GM10248 (cell line): ENCODE data around the gene PEX16.

Source experiments
- CTCF ChIA-PET: fragments of 300-600 bp; sonication (Branson Sonifier 250); formaldehyde crosslinking; extraction: SDS; loops from one replicate; lab custom pipeline; 2021; ENCODE audit warnings: antibody characterized with exemption; lab: Yijun Ruan, JAX
- POLR2A ChIA-PET: fragments of 350-650 bp; sonication (Branson Sonifier 250); formaldehyde crosslinking; extraction: SDS; loops from one replicate; lab custom pipeline; 2020; ENCODE audit warnings: antibody characterized with exemption; lab: Yijun Ruan, JAX
- DNase-seq: peaks from one replicate; pipeline ENCODE4 v3.0.0; 2012; ENCODE audit errors: extremely low spot score
- TF ChIP-seq, protein P1 (sequence below): IDR thresholded peaks from 2 replicates; pipeline ENCODE4 v1.5.1; 2012; ENCODE audit warnings: mild to moderate bottlenecking, low read depth; ENCODE audit errors: extremely low read depth, missing control alignments, control extremely low read depth

The PEX16 gene

DNA sequence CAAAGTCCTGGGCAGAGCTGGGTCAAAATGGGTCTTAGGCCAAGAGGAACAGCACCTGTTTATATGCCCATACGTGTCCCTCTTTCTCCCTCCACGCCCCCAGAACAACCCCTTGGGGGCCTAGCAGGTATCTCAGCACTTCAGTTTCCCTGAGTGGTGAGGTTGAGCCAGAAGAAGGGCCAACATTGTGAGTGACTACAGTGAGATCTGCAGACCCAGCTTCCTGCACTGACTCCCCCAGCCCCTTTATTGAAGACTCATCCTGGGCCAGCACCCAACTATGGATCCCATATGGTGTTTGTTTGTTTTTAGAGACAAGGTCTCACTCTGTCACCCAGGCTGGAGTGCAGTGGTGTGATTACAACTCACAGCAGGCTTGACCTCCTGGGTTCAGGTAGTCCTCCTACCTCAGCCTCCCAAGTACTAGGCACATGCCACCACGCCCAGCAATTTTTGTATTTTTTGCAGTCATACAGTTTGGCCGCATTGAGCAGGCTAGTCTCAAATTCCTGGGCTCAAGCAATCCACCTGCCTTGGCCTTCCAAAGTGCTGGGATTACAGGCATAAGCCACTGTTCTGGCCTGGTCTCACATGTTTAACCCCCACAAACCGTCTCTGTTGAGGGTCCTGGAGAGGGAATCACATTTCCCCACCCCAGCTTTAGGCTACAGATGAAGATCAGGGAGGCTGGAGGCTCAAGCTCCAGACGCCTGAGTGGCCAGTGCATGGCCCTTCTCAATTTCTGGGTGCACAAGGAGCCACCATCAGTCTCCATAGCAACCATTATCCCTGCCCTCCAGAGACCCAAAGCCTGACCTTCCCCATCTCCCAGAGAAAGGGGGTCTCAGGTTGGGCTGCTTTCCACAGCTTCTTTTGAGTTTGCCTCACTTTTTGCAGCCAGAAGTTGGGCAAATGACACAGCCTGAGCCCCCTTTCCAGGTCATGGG lies 3.1 kb upstream of the PEX16 start:
- ChIA-PET CTCF (interaction anchor here (1.6 kb wide), 2 partner anchors 9 to 44 kb away, joined by 5 to 6 read pairs; no protein-coding TSS in a partner anchor), POLR2A (no interaction called here)
- TF ChIP-seq, protein P1, sequence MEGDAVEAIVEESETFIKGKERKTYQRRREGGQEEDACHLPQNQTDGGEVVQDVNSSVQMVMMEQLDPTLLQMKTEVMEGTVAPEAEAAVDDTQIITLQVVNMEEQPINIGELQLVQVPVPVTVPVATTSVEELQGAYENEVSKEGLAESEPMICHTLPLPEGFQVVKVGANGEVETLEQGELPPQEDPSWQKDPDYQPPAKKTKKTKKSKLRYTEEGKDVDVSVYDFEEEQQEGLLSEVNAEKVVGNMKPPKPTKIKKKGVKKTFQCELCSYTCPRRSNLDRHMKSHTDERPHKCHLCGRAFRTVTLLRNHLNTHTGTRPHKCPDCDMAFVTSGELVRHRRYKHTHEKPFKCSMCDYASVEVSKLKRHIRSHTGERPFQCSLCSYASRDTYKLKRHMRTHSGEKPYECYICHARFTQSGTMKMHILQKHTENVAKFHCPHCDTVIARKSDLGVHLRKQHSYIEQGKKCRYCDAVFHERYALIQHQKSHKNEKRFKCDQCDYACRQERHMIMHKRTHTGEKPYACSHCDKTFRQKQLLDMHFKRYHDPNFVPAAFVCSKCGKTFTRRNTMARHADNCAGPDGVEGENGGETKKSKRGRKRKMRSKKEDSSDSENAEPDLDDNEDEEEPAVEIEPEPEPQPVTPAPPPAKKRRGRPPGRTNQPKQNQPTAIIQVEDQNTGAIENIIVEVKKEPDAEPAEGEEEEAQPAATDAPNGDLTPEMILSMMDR, result no peak

DNA sequence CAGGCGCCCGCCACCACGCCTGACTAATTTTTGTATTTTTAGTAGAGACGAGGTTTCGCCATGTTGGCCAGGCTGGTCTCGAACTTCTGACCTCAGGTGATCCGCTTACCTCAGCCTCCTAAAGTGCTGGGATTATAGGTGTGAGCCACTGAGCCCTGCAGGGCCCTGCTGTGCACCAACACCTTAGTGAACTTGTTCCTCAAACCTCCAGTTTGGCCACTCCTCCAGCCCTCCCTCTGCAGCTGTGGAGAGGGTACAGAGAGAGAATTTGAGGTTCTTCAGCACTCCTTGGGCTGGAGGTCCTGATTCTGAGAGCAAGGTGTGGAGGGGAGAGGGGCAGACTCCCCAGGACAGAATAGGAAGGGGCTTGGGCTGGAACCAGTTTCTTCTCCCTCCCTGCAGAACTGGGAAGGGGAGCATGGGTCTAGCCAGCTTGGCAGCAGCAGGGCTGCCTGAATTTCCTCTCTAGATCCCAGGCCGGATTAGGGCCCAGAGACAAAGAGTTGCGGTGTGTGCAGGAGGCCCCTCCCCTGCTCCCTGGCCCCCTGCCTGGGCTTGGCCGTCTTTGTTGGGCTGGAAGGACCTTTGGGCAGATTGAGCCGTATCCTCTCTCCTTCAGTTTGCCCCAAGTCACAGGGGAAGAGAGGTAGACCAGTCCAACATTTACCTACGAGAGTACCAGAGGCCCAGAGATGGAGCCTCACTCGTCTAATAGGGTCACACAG lies 2.3 kb upstream of the PEX16 start:
- TF ChIP-seq, protein P1, result no peak
- CTCF ChIA-PET, result interaction anchor here (1.6 kb wide), 1 partner anchor 45 kb away, joined by 5 read pairs; no protein-coding TSS in a partner anchor
- POLR2A ChIA-PET, result no interaction called here
- no peak for DNase-seq

More for the DNA sequence above, 3.1 kb upstream of the PEX16 start:
- no peak for DNase-seq

DNA sequence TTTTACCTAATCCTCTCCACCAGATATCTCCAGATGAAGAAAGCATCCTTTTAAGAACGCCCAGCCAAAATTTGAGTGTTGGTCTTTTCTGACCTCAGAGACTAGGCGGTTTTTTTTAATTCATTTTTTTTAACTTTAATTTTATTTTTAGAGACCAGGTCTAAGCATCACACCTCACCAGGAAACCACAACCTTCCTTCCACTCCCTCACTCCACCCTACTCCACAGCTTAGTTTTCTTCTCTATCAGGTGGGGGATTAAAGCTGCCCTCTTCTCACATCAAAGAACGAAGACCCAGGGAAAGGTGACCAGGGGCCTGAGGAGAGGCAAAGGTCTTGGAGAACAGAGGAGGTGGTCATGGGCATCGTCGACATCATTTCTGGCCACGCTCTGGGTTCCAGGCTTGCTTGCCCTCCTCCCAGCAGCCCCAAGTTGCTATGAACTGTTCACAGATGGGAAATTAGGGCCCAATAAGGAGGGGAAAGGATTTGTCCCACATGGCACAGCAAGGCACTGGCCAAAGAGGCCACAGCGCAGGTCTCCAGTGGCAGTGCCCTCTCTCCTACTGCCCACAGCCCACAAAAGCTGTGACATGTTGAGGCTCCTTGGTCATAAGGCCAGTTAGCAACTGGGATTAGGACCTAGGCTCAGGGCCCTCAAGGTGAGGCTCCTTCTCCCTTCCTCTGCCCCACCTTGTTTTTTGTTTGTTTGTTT lies 1.4 kb upstream of the PEX16 start:
- ChIA-PET CTCF (interaction anchor here (2.6 kb wide), 1 partner anchor 199 kb away, joined by 5 read pairs; no protein-coding TSS in a partner anchor), POLR2A (no interaction called here)
- no peak for DNase-seq
- TF ChIP-seq, protein P1, result no peak

DNA sequence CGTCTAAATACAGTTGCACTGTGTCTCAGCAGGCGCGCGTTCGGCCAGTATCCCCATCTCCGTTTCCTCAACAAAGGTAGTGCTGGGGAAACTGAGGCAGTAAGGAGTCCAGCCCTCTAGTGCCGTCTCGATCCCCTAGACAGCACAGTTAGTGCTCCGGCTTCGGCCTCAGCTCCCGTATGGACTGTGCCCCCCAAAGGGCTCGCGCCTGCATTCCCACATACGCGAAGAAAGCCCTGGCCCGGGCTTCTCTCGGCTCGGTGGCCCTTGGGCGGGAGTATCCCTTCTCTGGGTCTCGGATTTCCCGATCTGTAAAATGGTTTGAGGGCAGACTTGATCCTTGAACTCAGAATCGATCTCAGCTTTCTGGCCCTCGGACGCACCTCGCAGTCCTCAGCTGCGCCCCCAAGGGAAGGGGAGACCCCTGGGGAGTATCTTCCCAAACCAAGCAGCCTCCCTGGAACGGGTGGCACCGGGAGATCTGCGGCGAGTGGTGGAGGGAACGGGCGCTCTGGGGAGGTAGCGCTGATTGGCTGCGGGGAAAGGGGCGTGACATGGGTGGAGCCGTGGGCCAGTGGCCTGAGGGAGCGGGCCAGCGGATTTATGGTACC lies 759 bp upstream of the PEX16 start:
- TF ChIP-seq, protein P1, result no peak
- POLR2A ChIA-PET, result interaction anchor here (1.0 kb wide), 1 partner anchor 9 kb away, joined by 3 read pairs; no protein-coding TSS in a partner anchor
- CTCF ChIA-PET, result interaction anchor here (0.9 to 2.6 kb wide), 3 partner anchors 27 to 199 kb away, joined by 3 to 5 read pairs (median 3); no protein-coding TSS in a partner anchor
- peak; percentile 86 for DNase-seq

DNA sequence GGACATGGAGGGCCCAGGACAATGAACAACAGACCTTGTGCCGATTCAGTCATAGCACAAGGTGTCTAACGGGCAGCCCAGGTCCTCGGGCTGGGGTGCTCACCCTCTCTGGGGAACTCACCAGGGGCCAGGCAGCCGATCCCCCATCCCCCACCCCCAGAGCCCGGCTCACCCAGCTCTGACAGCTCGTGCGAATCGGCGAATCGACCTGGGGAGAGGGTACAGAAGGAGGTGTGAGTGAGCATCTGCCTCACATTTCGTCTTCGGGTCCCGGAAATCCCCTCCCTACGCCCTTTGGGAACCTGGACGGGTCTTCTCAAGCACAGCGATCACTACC lies 423 bp downstream of the PEX16 start:
- CTCF ChIA-PET, result interaction anchor here (1.2 to 2.6 kb wide), 2 partner anchors 44 to 201 kb away, joined by 3 to 5 read pairs; no protein-coding TSS in a partner anchor
- POLR2A ChIA-PET, result interaction anchor here (1.0 kb wide), 1 partner anchor 8 kb away, joined by 3 read pairs; no protein-coding TSS in a partner anchor
- TF ChIP-seq, protein P1, result no peak
- DNase-seq, result no peak
